ENCODE data around the gene RAI1. TPM values are rescaled to one million over a fixed set of nuclear protein-coding genes. Genes with fewer than 3 reads are reported as not detected.

RAI1 gene
- polyA plus RNA-seq, 2 of the 4 experiments (the other 2 are of a cell fraction): 3.5 to 23.8 TPM

- H3K9me3 ChIP-seq: no peaks in the 10 kb centered on the region
- no peak overlapping the region for H3K4me3 ChIP-seq
- FAIRE-seq: no peak
- no peak for DNase-seq (ENCODE audit: low read depth in 1 of 2, low spot score in 1 of 2)
- ChIA-PET POLR2A (interaction anchor here (0.7 to 4.8 kb wide), 3 partner anchors 9 to 15 kb away, joined by 3 to 100 read pairs (median 4); partner anchors contain the start of gene SREBF1), CTCF (interaction anchor here (0.7 to 30.5 kb wide), 12 partner anchors 8 to 473 kb away, joined by 3 to 859 read pairs (median 4); partner anchors contain the start of genes RAI1 and SREBF1)
- H3K4me1 ChIP-seq: peaks cover 94% of the 10 kb centered on the region
- TF ChIP-seq JUN (IDR thresholded peaks at IDR 0.05): no peak; a peak in 1 of 5 replicates
- TF ChIP-seq NFE2L2 (conservative IDR thresholded peaks at IDR 0.05; ENCODE audit: low read length): no peak
- no peak for TF ChIP-seq CBX2 (IDR thresholded peaks at IDR 0.05; ENCODE audit: borderline replicate concordance, low read depth)
- TF ChIP-seq HOXA7 (CRISPR knock-in tag; IDR thresholded peaks at IDR 0.05): no peak
- TF ChIP-seq TP53 (CRISPR knock-in tag; IDR thresholded peaks at IDR 0.05): no peak
- H3K4me2 ChIP-seq: no peak overlapping the region
- no peak for ATAC-seq
- 81% methylated on average over 12 of the region's 13 CpGs for WGBS (ENCODE audit: missing lambda C conversion rate)
- H3K27ac ChIP-seq: peak overlapping the region in 1 of 2 experiments; percentile 93; a peak in 3 of 6 replicates
Observed at GRCh38 chr17:17827826-17828621, 146.8 kb downstream of the RAI1 start.

GRCh38 chr17:17830269-17830567 lies 149.0 kb downstream of the RAI1 start:
- peak overlapping the region; percentile 38; the same call in 2 of the 3 replicates for H3K4me2 ChIP-seq
- no peak for TF ChIP-seq JUNB (IDR thresholded peaks at IDR 0.05)
- no peak for TF ChIP-seq KDM1A (IDR thresholded peaks at IDR 0.05; ENCODE audit: low read depth)
- 0 out of 2 replicates have a peak, but pooled peaks have one; percentile 7 for TF ChIP-seq POLR2AphosphoS2 (conservative IDR thresholded peaks at IDR 0.05; ENCODE audit: low read length)
- no peak for TF ChIP-seq REST (IDR thresholded peaks at IDR 0.05)
- TF ChIP-seq PHF8 (IDR thresholded peaks at IDR 0.05; ENCODE audit: borderline replicate concordance, low read depth): no peak
- TF ChIP-seq NR3C1 (IDR thresholded peaks at IDR 0.05): no peak
- ChIA-PET POLR2A (interaction anchor here (1.1 kb wide), 1 partner anchor 10 kb away, joined by 4 read pairs; no protein-coding TSS in a partner anchor), CTCF (interaction anchor here (0.8 to 30.5 kb wide), 4 partner anchors 16 to 203 kb away, joined by 3 to 859 read pairs (median 203); no protein-coding TSS in a partner anchor)
- peak overlapping the region in 1 of 2 experiments; percentile 14; a peak in 4 of 6 replicates for H3K27ac ChIP-seq
- H3K9me3 ChIP-seq: no peaks in the 10 kb centered on the region
- FAIRE-seq: no peak
- no peak for DNase-seq (ENCODE audit: low read depth in 1 of 2, low spot score in 1 of 2)
- ATAC-seq: no peak
- H3K4me3 ChIP-seq: no peak overlapping the region
- WGBS (ENCODE audit: missing lambda C conversion rate): 85% methylated on average over 2 of the region's 2 CpGs
- peaks cover 96% of the 10 kb centered on the region for H3K4me1 ChIP-seq

- H3K9me3 ChIP-seq: no peaks in the 10 kb centered on the region
- H3K27ac ChIP-seq: peak overlapping the region; percentile 11 to 14; a peak in 3 of 6 replicates
- no peak for DNase-seq (ENCODE audit: low read depth in 1 of 2, low spot score in 1 of 2)
- CTCF ChIA-PET: interaction anchor here (0.8 to 30.5 kb wide), 5 partner anchors 17 to 203 kb away, joined by 3 to 859 read pairs (median 6); no protein-coding TSS in a partner anchor
- H3K4me1 ChIP-seq: peaks cover 96% of the 10 kb centered on the region
- WGBS (ENCODE audit: missing lambda C conversion rate): 49% methylated on average over 5 of the region's 6 CpGs
- no peak overlapping the region for H3K4me3 ChIP-seq
- no peak for FAIRE-seq
- ATAC-seq: no peak
- H3K4me2 ChIP-seq: peak overlapping the region; percentile 38
- POLR2A ChIA-PET: interaction anchor here (0.5 to 1.1 kb wide), 3 partner anchors 10 to 1928 kb away, joined by 4 to 5 read pairs (median 4); no protein-coding TSS in a partner anchor
- TF ChIP-seq POLR2A (IDR thresholded peaks at IDR 0.05; ENCODE audit: low read length) (no peak), JUN (IDR thresholded peaks at IDR 0.05) (peak in 1 of 2 experiments; percentile 13; a peak in 1 of 5 replicates), MAX (IDR thresholded peaks at IDR 0.05) (peak; percentile 36; the same call in 1 of the 2 replicates), TFCP2L1 (CRISPR knock-in tag; IDR thresholded peaks at IDR 0.05) (no peak), ZFP36 (IDR thresholded peaks at IDR 0.05; ENCODE audit: borderline replicate concordance, partially characterized antibody) (peak; percentile 17)
Observed at GRCh38 chr17:17830740-17831207, 149.5 kb downstream of the RAI1 start.

All from A549 (cell line).